Neuronal stem cell (in vitro differentiated cells): Measurements from ENCODE around the gene SMG9.
"Not testable (repeated sequence)": the region's sequence is repeated elsewhere in the genome, so short reads cannot be mapped to it uniquely, and the experiment has no call there.

ENCODE experiments used
- DNase-seq: peaks from one replicate; pipeline ENCODE4 v3.0.0-alpha.2; 2013; ENCODE audit warnings: low spot score
- H2AFZ ChIP-seq: one replicate; pipeline ENCODE4 v1.6.1; 2013; ENCODE audit warnings: mild to moderate bottlenecking, low read length, inconsistent platforms
- H2AK5ac ChIP-seq: 2 replicates; pipeline ENCODE4 v1.6.1; 2013; ENCODE audit warnings: low read depth, mild to moderate bottlenecking, inconsistent platforms, low read length, moderate library complexity, mixed read lengths
- H2BK120ac ChIP-seq: 2 replicates; pipeline ENCODE4 v1.6.1; 2013; ENCODE audit warnings: low read depth, mild to moderate bottlenecking, inconsistent platforms, low read length, moderate library complexity, mixed read lengths
- H2BK12ac ChIP-seq: one replicate; pipeline ENCODE4 v1.6.1; 2013; ENCODE audit warnings: low read length, inconsistent platforms
- H2BK15ac ChIP-seq: 2 replicates; pipeline ENCODE4 v1.6.1; 2013; ENCODE audit warnings: mild to moderate bottlenecking, low read length, inconsistent platforms, mixed read lengths
- H2BK5ac ChIP-seq: one replicate; pipeline ENCODE4 v1.6.1; 2013; ENCODE audit warnings: inconsistent platforms, mild to moderate bottlenecking, low read length, moderate library complexity
- H3K14ac ChIP-seq: one replicate; pipeline ENCODE4 v1.6.1; 2013; ENCODE audit warnings: low read length, inconsistent platforms
- H3K18ac ChIP-seq: 2 replicates; pipeline ENCODE4 v1.6.1; 2013; ENCODE audit warnings: low read length, inconsistent platforms
- H3K23ac ChIP-seq: 2 replicates; pipeline ENCODE4 v1.6.1; 2013; ENCODE audit warnings: low read depth, mild to moderate bottlenecking, mixed read lengths, low read length, inconsistent platforms; ENCODE audit not compliant: poor library complexity
- H3K27ac ChIP-seq: replicated peaks from 3 replicates; pipeline ENCODE4 v1.5.1; 2013; ENCODE audit warnings: low read length, inconsistent platforms
- H3K27me3 ChIP-seq, 3 experiments: 2 replicates each; pipeline ENCODE4 v1.6.1; 2013; ENCODE audit warnings: low read length in 3 of 3, mild to moderate bottlenecking in 2 of 3, inconsistent platforms in 1 of 3, low read depth in 1 of 3, mixed read lengths in 1 of 3, moderate library complexity in 1 of 3; ENCODE audit not compliant: control insufficient read depth in 3 of 3, insufficient read depth in 3 of 3
- H3K36me3 ChIP-seq, 2 donors: replicated peaks in 1 of 2; 2 replicates each; pipeline ENCODE4 v1.6.1; 2013; ENCODE audit warnings: low read length in 2 of 2; ENCODE audit not compliant: control insufficient read depth in 2 of 2, insufficient read depth in 2 of 2
- H3K4ac ChIP-seq: 2 replicates; pipeline ENCODE4 v1.6.1; 2013; ENCODE audit warnings: inconsistent platforms, mild to moderate bottlenecking, low read length, moderate library complexity
- H3K4me1 ChIP-seq, 2 donors: 1 replicate in 1 of 2; 2 replicates in 1 of 2; pipeline ENCODE4 v1.6.1; 2013; ENCODE audit warnings: low read length in 2 of 2, low read depth in 1 of 2; ENCODE audit not compliant: control insufficient read depth in 2 of 2, insufficient read depth in 1 of 2
- H3K4me2 ChIP-seq: one replicate; pipeline ENCODE4 v1.6.1; 2013; ENCODE audit warnings: mild to moderate bottlenecking, low read length, inconsistent platforms; ENCODE audit not compliant: insufficient read depth, poor library complexity, severe bottlenecking
- H3K4me3 ChIP-seq, 2 donors: 2 replicates each; pipeline ENCODE4 v1.5.1; 2013; ENCODE audit warnings: low read length in 2 of 2, mild to moderate bottlenecking in 2 of 2, inconsistent platforms in 1 of 2, moderate library complexity in 1 of 2
- H3K79me1 ChIP-seq: one replicate; pipeline ENCODE4 v1.6.1; 2013; ENCODE audit warnings: low read depth, mild to moderate bottlenecking, inconsistent platforms, low read length, moderate library complexity
- H3K9ac ChIP-seq: one replicate; pipeline ENCODE4 v1.6.1; 2013; ENCODE audit warnings: mild to moderate bottlenecking, low read depth, low read length, inconsistent platforms; ENCODE audit not compliant: poor library complexity
- H3K9me3 ChIP-seq, 2 donors: replicated peaks in 1 of 2; 2 replicates each; pipeline versions ENCODE3 to v1.6.1; 2013; ENCODE audit warnings: low read length in 2 of 2, mild to moderate bottlenecking in 2 of 2, inconsistent platforms in 1 of 2, low read depth in 1 of 2, mixed read lengths in 1 of 2, moderate library complexity in 1 of 2; ENCODE audit not compliant: control insufficient read depth in 2 of 2, insufficient read depth in 1 of 2
- H4K8ac ChIP-seq: one replicate; pipeline ENCODE4 v1.6.1; 2013; ENCODE audit warnings: low read depth, mild to moderate bottlenecking, inconsistent platforms, low read length, moderate library complexity
- H4K91ac ChIP-seq: one replicate; pipeline ENCODE4 v1.6.1; 2013; ENCODE audit warnings: low read length, low read depth, mild to moderate bottlenecking, inconsistent platforms; ENCODE audit not compliant: poor library complexity
- WGBS, 2 donors: extraction: QIAGEN DNeasy Blood & Tissue Kit; methylation state at CpG; one replicate each; pipeline ENCODE4 v1.1.7; 2013; ENCODE audit warnings: missing lambda C conversion rate in 2 of 2, mixed read lengths in 1 of 2; ENCODE audit not compliant: insufficient read length in 2 of 2, insufficient replicate concordance in 1 of 2; ENCODE audit errors: extremely low coverage in 2 of 2; 5-methylcytosine and 5-hydroxymethylcytosine counted together

SMG9 gene

DNA sequence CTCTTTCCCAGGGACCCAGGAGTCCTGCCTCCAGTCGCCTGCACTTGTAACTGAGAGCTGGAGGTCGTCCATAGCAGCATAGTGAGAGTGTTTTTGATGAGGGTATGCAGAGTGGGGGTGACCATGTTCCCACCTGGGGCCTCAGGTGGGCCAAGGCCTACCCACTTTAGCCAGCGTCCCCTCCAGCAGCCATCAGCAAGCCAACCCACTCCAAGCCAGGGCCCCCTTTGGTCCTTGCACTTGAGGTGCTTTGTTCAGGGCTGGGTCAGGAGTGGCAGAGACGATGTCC, 11.9 kb upstream of the SMG9 start:
- Histone ChIP-seq H3K9ac (no peak overlapping the region), H3K4me2 (no peak overlapping the region), H3K9me3 (no peaks in the 10 kb centered on the region), H3K79me1 (no peaks in the 10 kb centered on the region), H2BK12ac (no peak overlapping the region), H3K4ac (no peak overlapping the region), H3K14ac (no peak overlapping the region), H2AFZ (peak overlapping the region; percentile 23), H3K27me3 (peaks cover 0 to 32% (median 4%) of the 10 kb centered on the region in 3 experiments), H2BK120ac (no peak overlapping the region), H3K36me3 (no peaks in the 10 kb centered on the region), H2AK5ac (peak overlapping the region; percentile 3), H3K23ac (no peak overlapping the region), H3K4me1 (no peaks in the 10 kb centered on the region), H2BK5ac (no peak overlapping the region), H2BK15ac (no peak overlapping the region), H3K18ac (no peak overlapping the region), H4K91ac (no peak overlapping the region), H4K8ac (no peak overlapping the region), H3K27ac (no peak overlapping the region), H3K4me3 (no peak overlapping the region)
- no peak for DNase-seq
- WGBS, 2 donors: no CpG with 5 or more reads among the region's 4 CpGs

DNA sequence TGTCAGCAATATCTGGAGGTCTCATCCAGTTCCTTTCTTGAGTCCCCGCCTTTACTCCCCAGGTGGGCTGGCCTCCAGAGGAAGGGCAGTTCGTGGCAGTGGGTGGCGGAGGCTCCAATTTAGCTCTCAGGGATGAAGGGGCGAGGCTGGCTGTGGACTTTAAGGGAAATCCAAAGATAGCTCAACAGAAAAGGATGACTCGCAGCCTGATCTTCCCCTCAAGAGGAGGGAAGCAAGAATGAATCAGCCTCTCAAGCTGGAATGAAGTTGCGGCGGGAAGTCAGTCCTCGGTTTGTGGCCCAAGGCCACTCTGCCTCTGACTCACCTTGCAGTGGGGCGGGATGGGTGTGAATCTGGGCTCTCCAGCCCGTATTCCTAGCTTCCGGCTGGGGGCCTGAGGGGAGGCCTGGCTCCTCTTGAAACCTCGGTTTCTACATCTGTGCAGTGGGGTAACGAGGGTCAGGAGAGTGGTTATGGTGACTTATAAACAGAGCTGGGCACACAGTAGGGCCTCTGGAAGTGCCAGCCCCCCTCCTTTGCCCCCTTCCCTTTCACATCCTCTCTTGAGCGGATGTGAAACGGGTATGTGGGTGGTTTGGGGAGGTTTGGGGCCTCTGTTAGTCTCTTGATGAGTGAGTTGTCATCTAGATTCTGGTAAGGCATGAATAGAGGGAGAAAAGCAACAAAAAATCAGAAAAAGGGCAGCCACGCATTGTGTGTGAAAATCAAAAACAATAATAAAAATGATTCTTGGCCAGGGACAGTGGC, 10.5 kb upstream of the SMG9 start:
- Histone ChIP-seq H2BK12ac (no peak overlapping the region), H3K9ac (no peak overlapping the region), H2BK15ac (no peak overlapping the region), H3K79me1 (no peaks in the 10 kb centered on the region), H3K9me3 (no peaks in the 10 kb centered on the region), H4K91ac (no peak overlapping the region), H3K18ac (no peak overlapping the region), H3K4me1 (no peaks in the 10 kb centered on the region), H3K27me3 (peaks cover 0 to 19% (median 1%) of the 10 kb centered on the region in 3 experiments), H3K4me2 (no peak overlapping the region), H2AFZ (no peak overlapping the region), H3K14ac (no peak overlapping the region), H4K8ac (no peak overlapping the region), H3K27ac (no peak overlapping the region), H2BK120ac (no peak overlapping the region), H3K4ac (no peak overlapping the region), H3K4me3 (no peak overlapping the region), H2BK5ac (no peak overlapping the region), H3K23ac (no peak overlapping the region), H2AK5ac (no peak overlapping the region), H3K36me3 (no peaks in the 10 kb centered on the region)
- no CpG with 5 or more reads among the region's 16 CpGs for WGBS, 2 donors
- no peak for DNase-seq

DNA sequence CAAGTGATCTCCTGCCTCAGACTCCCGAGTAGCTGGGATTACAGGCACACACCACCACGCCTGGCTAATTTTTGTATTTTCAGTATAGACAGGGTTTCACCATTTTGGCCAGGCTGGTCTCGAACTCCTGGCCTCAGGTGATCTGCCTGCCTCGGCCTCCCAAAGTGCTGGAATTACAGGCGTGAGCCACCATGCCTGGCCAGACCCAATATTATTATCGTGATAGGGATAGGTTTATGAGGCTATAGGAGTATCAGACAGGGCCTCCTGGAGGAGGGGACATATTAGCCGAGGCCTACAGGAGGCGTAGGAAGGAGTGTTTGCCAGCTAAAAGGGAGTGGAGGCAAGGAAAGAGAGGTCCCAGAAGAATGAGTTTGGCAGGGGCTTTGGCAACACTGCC, 9.9 kb upstream of the SMG9 start:
- not testable (repeated sequence) for H3K23ac ChIP-seq, H4K91ac ChIP-seq, H3K9ac ChIP-seq, H2AK5ac ChIP-seq, H2BK12ac ChIP-seq, H3K4ac ChIP-seq, H3K27ac ChIP-seq, H3K79me1 ChIP-seq, H3K36me3 ChIP-seq, H2BK120ac ChIP-seq, H2BK5ac ChIP-seq, DNase-seq, H4K8ac ChIP-seq, H3K4me1 ChIP-seq, H2BK15ac ChIP-seq, H3K9me3 ChIP-seq, H2AFZ ChIP-seq, H3K18ac ChIP-seq, H3K4me2 ChIP-seq, H3K4me3 ChIP-seq, H3K14ac ChIP-seq
- no CpG with 5 or more reads among the region's 8 CpGs for WGBS, 2 donors
- peaks cover 0 to 13% (median 0%) of the 10 kb centered on the region in 3 experiments for H3K27me3 ChIP-seq

DNA sequence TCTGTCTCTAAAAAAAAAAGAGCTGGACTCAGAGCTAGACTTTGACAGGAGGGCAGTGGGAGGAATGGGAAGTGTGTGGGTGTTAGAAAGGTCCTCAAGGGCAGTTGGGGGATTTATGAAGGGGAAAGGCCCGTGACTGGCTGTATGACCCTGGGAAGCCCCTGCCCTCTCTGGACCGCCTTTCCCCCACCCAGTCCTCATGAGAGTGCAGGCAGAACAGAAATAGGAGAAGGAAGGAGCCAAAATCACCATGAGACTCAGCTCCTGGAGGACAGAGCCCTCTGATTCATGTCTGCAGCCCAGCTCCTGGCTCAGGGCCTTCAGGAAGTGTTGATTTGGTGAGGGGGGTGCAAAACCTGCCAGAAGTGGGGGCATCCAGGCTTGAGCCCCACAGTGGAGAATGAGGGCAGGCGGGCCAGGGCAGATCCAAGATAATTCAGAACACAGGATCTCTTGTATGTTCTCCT, 8.7 kb upstream of the SMG9 start:
- H3K4ac ChIP-seq: no peak overlapping the region
- H3K79me1 ChIP-seq: no peaks in the 10 kb centered on the region
- H2BK5ac ChIP-seq: no peak overlapping the region
- H3K27me3 ChIP-seq: peaks cover 0 to 6% (median 0%) of the 10 kb centered on the region in 3 experiments
- H3K36me3 ChIP-seq: no peaks in the 10 kb centered on the region
- H3K18ac ChIP-seq: no peak overlapping the region
- H2AFZ ChIP-seq: no peak overlapping the region
- no peak overlapping the region for H3K27ac ChIP-seq
- H3K9me3 ChIP-seq: no peaks in the 10 kb centered on the region
- peaks cover 0 to 6% of the 10 kb centered on the region in 2 donors for H3K4me1 ChIP-seq
- peak overlapping the region; percentile 14 for H2BK12ac ChIP-seq
- no peak overlapping the region for H3K23ac ChIP-seq
- WGBS, 2 donors: no CpG with 5 or more reads among the region's 3 CpGs
- no peak overlapping the region for H3K4me3 ChIP-seq
- peak overlapping the region; percentile 30 for H3K9ac ChIP-seq
- H2BK15ac ChIP-seq: no peak overlapping the region
- H4K8ac ChIP-seq: no peak overlapping the region
- no peak overlapping the region for H3K4me2 ChIP-seq
- no peak for DNase-seq
- H2AK5ac ChIP-seq: peak overlapping the region; percentile 47
- no peak overlapping the region for H2BK120ac ChIP-seq
- no peak overlapping the region for H4K91ac ChIP-seq
- no peak overlapping the region for H3K14ac ChIP-seq
